SK-N-SH (cell line): ENCODE data around the gene GALNT12. TPM values are rescaled to one million over a fixed set of nuclear protein-coding genes. Genes with fewer than 3 reads are reported as not detected.

Experiments used
- CTCF ChIA-PET: fragments of 300-600, 350-600 bp; formaldehyde crosslinking; extraction: SDS; loops from one replicate; lab custom pipeline; 2021; lab: Yijun Ruan, JAX
- POLR2A ChIA-PET: fragments of 350-600 bp; sonication (Branson Sonifier 250); formaldehyde crosslinking; extraction: SDS; loops from one replicate; lab custom pipeline; 2020; ENCODE audit warnings: antibody characterized with exemption, inconsistent platforms; lab: Yijun Ruan, JAX
- DNase-seq: peaks from one replicate; pipeline ENCODE4 v3.0.0; 2012
- H2AFZ ChIP-seq: fragments of 200-600 bp; sonication (generic); 2 replicates; pipeline ENCODE4 v1.8.1; 2016; ENCODE audit warnings: antibody characterized with exemption, mild to moderate bottlenecking, low read depth
- H3F3A ChIP-seq: fragments of 200-600 bp; sonication (generic); replicated peaks from 2 replicates; pipeline ENCODE3; 2016; ENCODE audit warnings: antibody characterized with exemption, mild to moderate bottlenecking; ENCODE audit not compliant: insufficient read depth
- H3K27ac ChIP-seq, 2 experiments: fragments of 200-500 bp in 1 of 2; fragments of 200-600 bp in 1 of 2; sonication (Bioruptor generic) in 1 of 2; sonication (generic), shearing (Covaris generic) in 1 of 2; 2 replicates each; pipeline versions ENCODE4 v1.5.1 to v1.6.1; 2014 to 2016; ENCODE audit warnings: low read depth in 2 of 2, inconsistent platforms in 1 of 2, low read length in 1 of 2, mild to moderate bottlenecking in 1 of 2, mixed read lengths in 1 of 2
- H3K27me3 ChIP-seq: fragments of 200-600 bp; sonication (generic), shearing (Covaris generic); 2 replicates; pipeline ENCODE4 v1.6.1; 2016; ENCODE audit warnings: mixed run types; ENCODE audit not compliant: insufficient read depth
- H3K36me3 ChIP-seq, 2 experiments: fragments of 200-500 bp in 1 of 2; fragments of 200-600 bp in 1 of 2; sonication (Bioruptor generic) in 1 of 2; sonication (generic) in 1 of 2; replicated peaks in 1 of 2; 2 replicates each; pipeline versions ENCODE3 to v1.5.1; 2014 to 2016; ENCODE audit warnings: low read length in 1 of 2, mild to moderate bottlenecking in 1 of 2; ENCODE audit not compliant: insufficient read depth in 2 of 2, control insufficient read depth in 1 of 2
- H3K4me1 ChIP-seq, 2 experiments: fragments of 200-500 bp in 1 of 2; fragments of 200-600 bp in 1 of 2; sonication (Bioruptor generic) in 1 of 2; sonication (generic), shearing (Covaris generic) in 1 of 2; 2 replicates each; pipeline versions ENCODE4 v1.5.1 to v1.6.1; 2014 to 2016; ENCODE audit warnings: low read depth in 1 of 2, low read length in 1 of 2, mixed run types in 1 of 2; ENCODE audit not compliant: insufficient read depth in 2 of 2, control insufficient read depth in 1 of 2
- H3K4me2 ChIP-seq: fragments of 200-600 bp; sonication (generic), shearing (Covaris generic); 2 replicates; pipeline ENCODE4 v1.6.1; 2017; ENCODE audit warnings: mixed run types
- H3K4me3 ChIP-seq, 2 experiments: fragments of 200-500 bp in 1 of 2; fragments of 200-600 bp in 1 of 2; sonication (Bioruptor generic) in 1 of 2; sonication (generic), shearing (Covaris generic) in 1 of 2; 2 replicates each; pipeline versions ENCODE4 v1.5.1 to v1.8.1; 2014 to 2016; ENCODE audit warnings: low read depth in 2 of 2, inconsistent platforms in 1 of 2, low read length in 1 of 2, mild to moderate bottlenecking in 1 of 2, mixed read lengths in 1 of 2, moderate library complexity in 1 of 2
- H3K79me2 ChIP-seq: fragments of 200-600 bp; sonication (generic); 2 replicates; pipeline ENCODE4 v1.8.1; 2017; ENCODE audit warnings: mild to moderate bottlenecking; ENCODE audit not compliant: insufficient read depth
- H3K9ac ChIP-seq: fragments of 200-600 bp; sonication (generic); 2 replicates; pipeline ENCODE4 v1.6.1; 2017; ENCODE audit warnings: mixed run types
- H3K9me2 ChIP-seq: fragments of 200-600 bp; sonication (generic); 2 replicates; pipeline ENCODE4 v1.6.1; 2017; ENCODE audit warnings: mixed run types
- H3K9me3 ChIP-seq: fragments of 200-600 bp; sonication (generic); 2 replicates; pipeline ENCODE4 v1.6.1; 2017; ENCODE audit warnings: mixed run types, mild to moderate bottlenecking, moderate library complexity
- H4K20me1 ChIP-seq: fragments of 200-600 bp; sonication (generic); 2 replicates; pipeline ENCODE4 v1.6.1; 2017; ENCODE audit warnings: mild to moderate bottlenecking, mixed run types; ENCODE audit not compliant: insufficient read depth
- ELF1 ChIP-seq: IDR thresholded peaks from 2 replicates; pipeline ENCODE4 v1.4.0; 2012
- EZH2phosphoT487 ChIP-seq: fragments of 200-600 bp; sonication (generic); IDR thresholded peaks from 2 replicates; pipeline ENCODE4 v1.6.1; 2017; ENCODE audit warnings: low read depth, mixed run types, mild to moderate bottlenecking, antibody characterized with exemption, moderate library complexity, borderline replicate concordance
- FOXJ3 ChIP-seq: sonication (generic); formaldehyde crosslinking; IDR thresholded peaks from 2 replicates; pipeline ENCODE4 v1.5.1; 2020; ENCODE audit warnings: mild to moderate bottlenecking, missing genetic modification reagents
- FOXM1 ChIP-seq: IDR thresholded peaks from 2 replicates; pipeline ENCODE4 v1.4.0; 2012; ENCODE audit warnings: low read depth, mild to moderate bottlenecking
- GATA2 ChIP-seq: sonication (generic); formaldehyde crosslinking; IDR thresholded peaks from 2 replicates; pipeline ENCODE4 v1.5.0; 2020; ENCODE audit warnings: mild to moderate bottlenecking, missing genetic modification reagents
- NFIC ChIP-seq: IDR thresholded peaks from 2 replicates; pipeline ENCODE4 v1.4.0; 2012; ENCODE audit warnings: borderline replicate concordance
- NRF1 ChIP-seq: IDR thresholded peaks from 2 replicates; pipeline ENCODE4 v1.6.1; 2012; ENCODE audit warnings: low read depth, mild to moderate bottlenecking, low read length
- POLR2AphosphoS5 ChIP-seq: IDR thresholded peaks from 2 replicates; pipeline ENCODE4 v1.6.1; 2012; ENCODE audit warnings: low read depth, low read length
- RAD21 ChIP-seq: IDR thresholded peaks from 2 replicates; pipeline ENCODE4 v1.6.1; 2012; ENCODE audit warnings: mild to moderate bottlenecking, low read length
- RXRA ChIP-seq: IDR thresholded peaks from 2 replicates; pipeline ENCODE4 v1.4.0; 2012; ENCODE audit warnings: low read depth, mild to moderate bottlenecking, borderline replicate concordance
- SIN3A ChIP-seq: IDR thresholded peaks from 2 replicates; pipeline ENCODE4 v1.6.1; 2012; ENCODE audit warnings: low read depth, mild to moderate bottlenecking, low read length, moderate library complexity, borderline replicate concordance
- YY1 ChIP-seq: IDR thresholded peaks from 2 replicates; pipeline ENCODE4 v1.4.0; 2012; ENCODE audit warnings: low read depth, mild to moderate bottlenecking
- WGBS: methylation state at CpG from one replicate; pipeline ENCODE4 v1.1.6; 2017; ENCODE audit warnings: low lambda C conversion rate; 5-methylcytosine and 5-hydroxymethylcytosine counted together
- polyA plus RNA-seq, 3 experiments: library from polyadenylated mRNA; depleted of rRNA; stranded (reverse); fragments of >200 nt; gene quantifications; 2 replicates each; pipeline ENCODE4 v1.2.3, GENCODE V29; 2012
- TF ChIP-seq, protein P1 (sequence below): fragments of 150-350 bp; IDR thresholded peaks from 2 replicates; pipeline ENCODE4 v1.6.1; 2016; ENCODE audit warnings: mild to moderate bottlenecking, low read depth, low read length
- TF ChIP-seq, protein P2 (sequence below): IDR thresholded peaks from 2 replicates; pipeline ENCODE4 v1.6.1; 2012; ENCODE audit warnings: mild to moderate bottlenecking, low read depth, low read length, moderate library complexity
- TF ChIP-seq, protein P3 (sequence below): IDR thresholded peaks from 2 replicates; pipeline ENCODE4 v1.4.0; 2012; ENCODE audit warnings: low read depth
- TF ChIP-seq, protein P4 (sequence below): IDR thresholded peaks from 2 replicates; pipeline ENCODE4; 2012
- TF ChIP-seq, protein P5 (sequence below): fragments of 150-350 bp; IDR thresholded peaks from 2 replicates; pipeline ENCODE4 v1.6.1; 2017; ENCODE audit warnings: antibody characterized with exemption, low read length, low read depth, borderline replicate concordance

GALNT12 gene
- polyA plus RNA-seq, 1 of the 3 experiments (the other 2 are of a cell fraction), result 7.4 TPM

DNA sequence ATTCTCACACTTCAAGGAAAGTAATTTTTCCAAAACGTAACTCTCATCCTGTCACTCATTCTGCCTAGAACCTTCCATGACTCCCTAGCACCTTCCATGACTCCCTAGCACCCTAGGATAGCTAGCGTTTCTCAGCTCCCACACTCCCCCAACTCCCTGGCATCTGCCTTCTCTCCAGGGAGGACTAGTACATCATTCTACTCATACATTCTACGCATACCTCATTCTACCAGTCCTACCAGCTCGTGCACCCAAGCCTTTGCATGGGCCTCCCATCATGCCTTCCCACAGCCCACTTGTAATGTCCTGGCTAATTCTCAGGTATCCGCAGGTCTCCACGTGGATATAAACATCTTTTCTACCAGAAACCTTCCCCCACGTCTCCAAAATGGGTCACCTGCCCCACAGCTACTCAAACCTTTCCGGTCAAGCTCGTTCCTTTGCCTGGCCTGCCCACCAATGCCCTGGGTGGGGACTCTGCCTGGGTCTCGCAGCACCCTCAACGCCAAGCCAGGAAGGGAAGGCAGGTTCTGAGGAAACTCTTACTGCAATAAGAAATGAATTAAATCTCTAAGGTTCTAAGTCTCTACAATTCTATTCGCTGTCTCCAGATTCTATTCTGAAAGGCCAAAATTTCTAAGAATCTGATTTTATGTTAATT is 12.0 kb upstream of the GALNT12 start:
- no peak for DNase-seq
- peaks cover 5% of the 10 kb centered on the region for H4K20me1 ChIP-seq
- no peaks in the 10 kb centered on the region for H3K36me3 ChIP-seq
- TF ChIP-seq SIN3A, result no peak
- TF ChIP-seq, protein P1, sequence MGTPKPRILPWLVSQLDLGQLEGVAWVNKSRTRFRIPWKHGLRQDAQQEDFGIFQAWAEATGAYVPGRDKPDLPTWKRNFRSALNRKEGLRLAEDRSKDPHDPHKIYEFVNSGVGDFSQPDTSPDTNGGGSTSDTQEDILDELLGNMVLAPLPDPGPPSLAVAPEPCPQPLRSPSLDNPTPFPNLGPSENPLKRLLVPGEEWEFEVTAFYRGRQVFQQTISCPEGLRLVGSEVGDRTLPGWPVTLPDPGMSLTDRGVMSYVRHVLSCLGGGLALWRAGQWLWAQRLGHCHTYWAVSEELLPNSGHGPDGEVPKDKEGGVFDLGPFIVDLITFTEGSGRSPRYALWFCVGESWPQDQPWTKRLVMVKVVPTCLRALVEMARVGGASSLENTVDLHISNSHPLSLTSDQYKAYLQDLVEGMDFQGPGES, result no peak
- no peak for TF ChIP-seq YY1
- TF ChIP-seq POLR2AphosphoS5, result no peak
- no peak for TF ChIP-seq EZH2phosphoT487
- TF ChIP-seq NRF1, result no peak
- no peak for TF ChIP-seq ELF1
- TF ChIP-seq, protein P2, sequence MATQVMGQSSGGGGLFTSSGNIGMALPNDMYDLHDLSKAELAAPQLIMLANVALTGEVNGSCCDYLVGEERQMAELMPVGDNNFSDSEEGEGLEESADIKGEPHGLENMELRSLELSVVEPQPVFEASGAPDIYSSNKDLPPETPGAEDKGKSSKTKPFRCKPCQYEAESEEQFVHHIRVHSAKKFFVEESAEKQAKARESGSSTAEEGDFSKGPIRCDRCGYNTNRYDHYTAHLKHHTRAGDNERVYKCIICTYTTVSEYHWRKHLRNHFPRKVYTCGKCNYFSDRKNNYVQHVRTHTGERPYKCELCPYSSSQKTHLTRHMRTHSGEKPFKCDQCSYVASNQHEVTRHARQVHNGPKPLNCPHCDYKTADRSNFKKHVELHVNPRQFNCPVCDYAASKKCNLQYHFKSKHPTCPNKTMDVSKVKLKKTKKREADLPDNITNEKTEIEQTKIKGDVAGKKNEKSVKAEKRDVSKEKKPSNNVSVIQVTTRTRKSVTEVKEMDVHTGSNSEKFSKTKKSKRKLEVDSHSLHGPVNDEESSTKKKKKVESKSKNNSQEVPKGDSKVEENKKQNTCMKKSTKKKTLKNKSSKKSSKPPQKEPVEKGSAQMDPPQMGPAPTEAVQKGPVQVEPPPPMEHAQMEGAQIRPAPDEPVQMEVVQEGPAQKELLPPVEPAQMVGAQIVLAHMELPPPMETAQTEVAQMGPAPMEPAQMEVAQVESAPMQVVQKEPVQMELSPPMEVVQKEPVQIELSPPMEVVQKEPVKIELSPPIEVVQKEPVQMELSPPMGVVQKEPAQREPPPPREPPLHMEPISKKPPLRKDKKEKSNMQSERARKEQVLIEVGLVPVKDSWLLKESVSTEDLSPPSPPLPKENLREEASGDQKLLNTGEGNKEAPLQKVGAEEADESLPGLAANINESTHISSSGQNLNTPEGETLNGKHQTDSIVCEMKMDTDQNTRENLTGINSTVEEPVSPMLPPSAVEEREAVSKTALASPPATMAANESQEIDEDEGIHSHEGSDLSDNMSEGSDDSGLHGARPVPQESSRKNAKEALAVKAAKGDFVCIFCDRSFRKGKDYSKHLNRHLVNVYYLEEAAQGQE, result no peak
- TF ChIP-seq, protein P3, sequence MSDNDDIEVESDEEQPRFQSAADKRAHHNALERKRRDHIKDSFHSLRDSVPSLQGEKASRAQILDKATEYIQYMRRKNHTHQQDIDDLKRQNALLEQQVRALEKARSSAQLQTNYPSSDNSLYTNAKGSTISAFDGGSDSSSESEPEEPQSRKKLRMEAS, result no peak
- no peak for TF ChIP-seq RXRA
- no peak for TF ChIP-seq RAD21
- TF ChIP-seq, protein P4, sequence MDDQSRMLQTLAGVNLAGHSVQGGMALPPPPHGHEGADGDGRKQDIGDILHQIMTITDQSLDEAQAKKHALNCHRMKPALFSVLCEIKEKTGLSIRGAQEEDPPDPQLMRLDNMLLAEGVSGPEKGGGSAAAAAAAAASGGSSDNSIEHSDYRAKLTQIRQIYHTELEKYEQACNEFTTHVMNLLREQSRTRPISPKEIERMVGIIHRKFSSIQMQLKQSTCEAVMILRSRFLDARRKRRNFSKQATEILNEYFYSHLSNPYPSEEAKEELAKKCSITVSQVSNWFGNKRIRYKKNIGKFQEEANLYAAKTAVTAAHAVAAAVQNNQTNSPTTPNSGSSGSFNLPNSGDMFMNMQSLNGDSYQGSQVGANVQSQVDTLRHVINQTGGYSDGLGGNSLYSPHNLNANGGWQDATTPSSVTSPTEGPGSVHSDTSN, result no peak
- no peak for TF ChIP-seq NFIC
- TF ChIP-seq FOXJ3, result no peak
- TF ChIP-seq GATA2 (CRISPR knock-in tag), result no peak
- TF ChIP-seq FOXM1, result no peak
- TF ChIP-seq, protein P5, sequence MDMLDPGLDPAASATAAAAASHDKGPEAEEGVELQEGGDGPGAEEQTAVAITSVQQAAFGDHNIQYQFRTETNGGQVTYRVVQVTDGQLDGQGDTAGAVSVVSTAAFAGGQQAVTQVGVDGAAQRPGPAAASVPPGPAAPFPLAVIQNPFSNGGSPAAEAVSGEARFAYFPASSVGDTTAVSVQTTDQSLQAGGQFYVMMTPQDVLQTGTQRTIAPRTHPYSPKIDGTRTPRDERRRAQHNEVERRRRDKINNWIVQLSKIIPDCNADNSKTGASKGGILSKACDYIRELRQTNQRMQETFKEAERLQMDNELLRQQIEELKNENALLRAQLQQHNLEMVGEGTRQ, result no peak
- peak overlapping the region; percentile 82 for H3K4me2 ChIP-seq
- H3K79me2 ChIP-seq, result peaks cover 12% of the 10 kb centered on the region; the same call in 1 of the 2 replicates
- H3K27ac ChIP-seq, result no peak overlapping the region
- peak overlapping the region; percentile 69; the same call in 1 of the 2 replicates for H2AFZ ChIP-seq
- peaks cover 4% of the 10 kb centered on the region for H3F3A ChIP-seq
- H3K9me2 ChIP-seq, result no peaks in the 10 kb centered on the region
- CTCF ChIA-PET, result interaction anchor here (2.9 kb wide), 1 partner anchor 480 kb away, joined by 17 read pairs; no protein-coding TSS in a partner anchor
- H3K9me3 ChIP-seq, result no peaks in the 10 kb centered on the region
- POLR2A ChIA-PET, result no interaction called here
- peak overlapping the region; percentile 56; the same call in 1 of the 2 replicates for H3K9ac ChIP-seq
- H3K4me1 ChIP-seq, result peaks cover 3 to 15% of the 10 kb centered on the region in 2 experiments; a peak in 1 of 4 replicates
- WGBS, result 74% methylated on average over 12 of the region's 12 CpGs
- H3K27me3 ChIP-seq, result no peaks in the 10 kb centered on the region
- H3K4me3 ChIP-seq, result peak overlapping the region; percentile 69
